ENCODE data around the gene KIF19. TPM values are rescaled to one million over a fixed set of nuclear protein-coding genes. Genes with fewer than 3 reads are reported as not detected.
"Not testable (repeated sequence)": the region's sequence is repeated elsewhere in the genome, so short reads cannot be mapped to it uniquely, and the experiment has no call there.

KIF19 gene
- total RNA-seq, 1 donor, result not detected

GRCh38 chr17:74396567-74396966 is 70.5 kb downstream of the KIF19 start:
- TF ChIP-seq CTCF (IDR thresholded peaks at IDR 0.05; ENCODE audit: insufficient read depth, low read length), result no peak
- DNase-seq (ENCODE audit: low read depth), result no peak

GRCh38 chr17:74402048-74402447 is 76.0 kb downstream of the KIF19 start:
- no peak for DNase-seq (ENCODE audit: low read depth)
- no peak overlapping the region for H3K4me3 ChIP-seq (ENCODE audit: low read depth, low read length)
- no peak for TF ChIP-seq CTCF (IDR thresholded peaks at IDR 0.05; ENCODE audit: insufficient read depth, low read length)

More at GRCh38 chr17:74396567-74396966, 70.5 kb downstream of the KIF19 start:
- no peak overlapping the region for H3K4me3 ChIP-seq (ENCODE audit: low read depth, low read length)

- no peak for TF ChIP-seq CTCF (IDR thresholded peaks at IDR 0.05; ENCODE audit: insufficient read depth, low read length)
- DNase-seq (ENCODE audit: low read depth), result no peak
- no peak overlapping the region for H3K4me3 ChIP-seq (ENCODE audit: low read depth, low read length)
Measured at GRCh38 chr17:74403512-74404137, 77.6 kb downstream of the KIF19 start.

GRCh38 chr17:74404218-74404617 is 78.2 kb downstream of the KIF19 start:
- no peak for TF ChIP-seq CTCF (IDR thresholded peaks at IDR 0.05; ENCODE audit: insufficient read depth, low read length)
- no peak for DNase-seq (ENCODE audit: low read depth)
- no peak overlapping the region for H3K4me3 ChIP-seq (ENCODE audit: low read depth, low read length)

- DNase-seq (ENCODE audit: low read depth), result no peak
- no peak for TF ChIP-seq CTCF (IDR thresholded peaks at IDR 0.05; ENCODE audit: insufficient read depth, low read length)
- H3K4me3 ChIP-seq (ENCODE audit: low read depth, low read length), result no peak overlapping the region
Measured at GRCh38 chr17:74404789-74405188, 78.8 kb downstream of the KIF19 start.

GRCh38 chr17:74405311-74405710 is 79.3 kb downstream of the KIF19 start:
- DNase-seq (ENCODE audit: low read depth); H3K4me3 ChIP-seq (ENCODE audit: low read depth, low read length): not testable (repeated sequence)

Other genes starting within 250 kb of the KIF19 start
- 268 and 400 TPM in 2 replicates for gene RPL38, start 122.5 kb upstream of the KIF19 start, total RNA-seq (ENCODE audit: low replicate concordance)
- gene TTYH2, start 112.7 kb upstream of the KIF19 start, total RNA-seq (ENCODE audit: low replicate concordance), result 0.54 and 2.4 TPM in 2 replicates
- not detected in 2 replicates for gene DNAI2, start 52.0 kb upstream of the KIF19 start, total RNA-seq (ENCODE audit: low replicate concordance)
- not detected in 2 replicates for gene BTBD17, start 35.6 kb downstream of the KIF19 start, total RNA-seq (ENCODE audit: low replicate concordance)
- gene GPR142, start 41.3 kb downstream of the KIF19 start, total RNA-seq (ENCODE audit: low replicate concordance), result not detected in 2 replicates
- 0.99 and 24.4 TPM in 2 replicates for gene GPRC5C, start 105.9 kb downstream of the KIF19 start, total RNA-seq (ENCODE audit: low replicate concordance)
- gene CD300A, start 140.4 kb downstream of the KIF19 start, total RNA-seq (ENCODE audit: low replicate concordance), result not detected in 2 replicates
- gene CD300LB, start 205.2 kb downstream of the KIF19 start, total RNA-seq (ENCODE audit: low replicate concordance), result not detected in 2 replicates
- gene CD300C, start 219.9 kb downstream of the KIF19 start, total RNA-seq (ENCODE audit: low replicate concordance), result not detected in 2 replicates
- gene CD300H, start 241.3 kb downstream of the KIF19 start, total RNA-seq (ENCODE audit: low replicate concordance), result not detected in 2 replicates

Measured in fibroblast of the aortic adventitia (primary cell).